Measurements from ENCODE around the gene TUBD1. TPM values are rescaled to one million over a fixed set of nuclear protein-coding genes. Genes with fewer than 3 reads are reported as not detected.

TUBD1 gene
- total RNA-seq, 4 donors from 2014 or later = 7.7 to 62.9 (median 18.7) TPM

DNA sequence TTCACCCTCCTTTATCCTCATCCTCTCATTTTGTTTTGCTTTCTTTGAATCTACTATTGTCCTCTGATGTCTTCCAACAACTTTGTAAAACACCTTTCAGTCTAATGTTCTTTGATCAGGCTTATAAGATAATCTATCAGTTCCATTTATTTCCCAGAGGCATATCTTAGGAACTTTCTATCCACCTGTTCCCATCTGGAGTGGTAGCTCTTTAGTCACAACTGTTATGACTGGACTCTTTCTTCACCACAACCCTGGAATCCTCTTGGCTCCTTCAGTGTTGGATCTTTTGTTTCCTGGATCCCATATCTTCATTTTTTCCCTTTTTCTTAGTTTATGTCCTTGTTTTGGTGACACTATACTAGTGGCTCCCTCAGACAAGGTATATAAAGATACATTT lies 23.7 kb upstream of the TUBD1 start:
- Histone ChIP-seq H3K4me1 (no peaks in the 10 kb centered on the region), H3K9me3 (no peaks in the 10 kb centered on the region), H3K4me3 (no peak overlapping the region), H3K36me3 (no peaks in the 10 kb centered on the region), H3K27me3 (no peaks in the 10 kb centered on the region), H3K27ac (no peak overlapping the region)
- TF ChIP-seq, protein P1, sequence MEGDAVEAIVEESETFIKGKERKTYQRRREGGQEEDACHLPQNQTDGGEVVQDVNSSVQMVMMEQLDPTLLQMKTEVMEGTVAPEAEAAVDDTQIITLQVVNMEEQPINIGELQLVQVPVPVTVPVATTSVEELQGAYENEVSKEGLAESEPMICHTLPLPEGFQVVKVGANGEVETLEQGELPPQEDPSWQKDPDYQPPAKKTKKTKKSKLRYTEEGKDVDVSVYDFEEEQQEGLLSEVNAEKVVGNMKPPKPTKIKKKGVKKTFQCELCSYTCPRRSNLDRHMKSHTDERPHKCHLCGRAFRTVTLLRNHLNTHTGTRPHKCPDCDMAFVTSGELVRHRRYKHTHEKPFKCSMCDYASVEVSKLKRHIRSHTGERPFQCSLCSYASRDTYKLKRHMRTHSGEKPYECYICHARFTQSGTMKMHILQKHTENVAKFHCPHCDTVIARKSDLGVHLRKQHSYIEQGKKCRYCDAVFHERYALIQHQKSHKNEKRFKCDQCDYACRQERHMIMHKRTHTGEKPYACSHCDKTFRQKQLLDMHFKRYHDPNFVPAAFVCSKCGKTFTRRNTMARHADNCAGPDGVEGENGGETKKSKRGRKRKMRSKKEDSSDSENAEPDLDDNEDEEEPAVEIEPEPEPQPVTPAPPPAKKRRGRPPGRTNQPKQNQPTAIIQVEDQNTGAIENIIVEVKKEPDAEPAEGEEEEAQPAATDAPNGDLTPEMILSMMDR (IDR thresholded peaks at IDR 0.05) = no peak
- no peak for TF ChIP-seq POLR2A (IDR thresholded peaks at IDR 0.05)
- no peak for DNase-seq
- intact Hi-C loops (cut with DNase I; ENCODE audit: low total_unique reads) = no loop called here

DNA sequence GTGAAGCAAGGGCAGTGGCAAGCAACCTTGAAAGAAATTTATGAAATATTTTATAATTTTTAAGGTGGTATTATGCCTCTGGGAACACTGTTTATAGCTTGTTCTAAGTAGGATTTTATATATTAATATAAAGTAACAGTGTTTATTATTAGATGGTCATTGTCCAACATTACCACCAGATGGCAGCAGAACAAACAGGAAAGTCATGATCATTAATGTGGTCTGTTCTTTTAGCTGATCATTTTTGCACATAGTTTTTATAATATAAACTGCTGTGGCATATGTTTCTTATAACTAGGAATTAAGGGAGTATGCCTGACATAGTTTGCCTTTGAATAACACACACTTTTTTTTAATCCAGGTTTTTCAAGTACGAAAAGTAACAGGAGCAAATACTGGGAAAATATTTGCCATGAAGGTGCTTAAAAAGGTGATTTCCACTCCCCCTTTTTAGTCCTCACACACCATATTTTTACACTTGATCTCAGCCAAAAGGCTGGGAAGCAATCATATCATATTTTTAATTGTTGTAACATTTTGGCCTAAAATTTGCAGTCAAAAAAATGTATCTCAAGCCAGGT lies 21.6 kb upstream of the TUBD1 start:
- no peaks in the 10 kb centered on the region for H3K9me3 ChIP-seq
- intact Hi-C loops (cut with DNase I; ENCODE audit: low total_unique reads) = no loop called here
- H3K27me3 ChIP-seq = no peaks in the 10 kb centered on the region
- TF ChIP-seq POLR2A (IDR thresholded peaks at IDR 0.05) = no peak
- TF ChIP-seq, protein P1 (IDR thresholded peaks at IDR 0.05) = peak; percentile 38 to 65 (median 52)
- no peaks in the 10 kb centered on the region for H3K36me3 ChIP-seq
- DNase-seq = no peak
- no peak overlapping the region for H3K4me3 ChIP-seq
- H3K27ac ChIP-seq = no peak overlapping the region
- H3K4me1 ChIP-seq = no peaks in the 10 kb centered on the region

- TF ChIP-seq, protein P1 (IDR thresholded peaks at IDR 0.05) = no peak
- TF ChIP-seq POLR2A (IDR thresholded peaks at IDR 0.05) = no peak
- intact Hi-C loops (cut with DNase I; ENCODE audit: low total_unique reads) = no loop called here
- no peak overlapping the region for H3K4me3 ChIP-seq
- DNase-seq = no peak
- H3K27ac ChIP-seq = no peak overlapping the region
- H3K9me3 ChIP-seq = no peaks in the 10 kb centered on the region
- no peaks in the 10 kb centered on the region for H3K36me3 ChIP-seq
- H3K27me3 ChIP-seq = no peaks in the 10 kb centered on the region
- no peaks in the 10 kb centered on the region for H3K4me1 ChIP-seq
Observed at GRCh38 chr17:59907467-59907866, 14.7 kb upstream of the TUBD1 start.

- intact Hi-C loops (cut with DNase I; ENCODE audit: low total_unique reads) = no loop called here
- no peak overlapping the region for H3K27ac ChIP-seq
- no peaks in the 10 kb centered on the region for H3K9me3 ChIP-seq
- TF ChIP-seq POLR2A (IDR thresholded peaks at IDR 0.05) = no peak
- TF ChIP-seq, protein P1 (IDR thresholded peaks at IDR 0.05) = no peak
- no peak overlapping the region for H3K4me3 ChIP-seq
- no peaks in the 10 kb centered on the region for H3K4me1 ChIP-seq
- H3K27me3 ChIP-seq = no peaks in the 10 kb centered on the region
- no peak for DNase-seq
- no peaks in the 10 kb centered on the region for H3K36me3 ChIP-seq
Observed at GRCh38 chr17:59903455-59903854, 10.7 kb upstream of the TUBD1 start.

- DNase-seq = no peak
- no peaks in the 10 kb centered on the region for H3K36me3 ChIP-seq
- intact Hi-C loops (cut with DNase I; ENCODE audit: low total_unique reads) = no loop called here
- H3K4me3 ChIP-seq = no peak overlapping the region
- H3K9me3 ChIP-seq = no peaks in the 10 kb centered on the region
- H3K4me1 ChIP-seq = no peaks in the 10 kb centered on the region
- H3K27ac ChIP-seq = no peak overlapping the region
- no peaks in the 10 kb centered on the region for H3K27me3 ChIP-seq
- no peak for TF ChIP-seq POLR2A (IDR thresholded peaks at IDR 0.05)
- TF ChIP-seq, protein P1 (IDR thresholded peaks at IDR 0.05) = no peak
Observed at GRCh38 chr17:59901604-59902003, 8.9 kb upstream of the TUBD1 start.
